Measurements from ENCODE around the gene NCKAP1. TPM values are rescaled to one million over a fixed set of nuclear protein-coding genes. Genes with fewer than 3 reads are reported as not detected.
A peak's percentile ranks its signal among the peaks of the same experiment; 100 is the strongest.

The NCKAP1 gene
- total and polyA plus RNA-seq, 10 of the 15 experiments (the other 5 are each of a cell fraction or from before 2014, with no cell fraction given), result 0.11 to 1.5 (median 0.52) TPM

GRCh38 chr2:182973441-182974352 is 64.6 kb downstream of the NCKAP1 start:
- no peak overlapping the region for H2AFZ ChIP-seq (ENCODE audit: control insufficient read depth, low read depth, low read length)
- ChIA-PET POLR2A (interaction anchor here (0.7 kb wide), 1 partner anchor 15 kb away, joined by 4 read pairs; no protein-coding TSS in a partner anchor), RAD21 (ENCODE audit: unreplicated experiment) (no interaction called here), SMC1A (ENCODE audit: uncharacterized antibody, unreplicated experiment) (interaction anchor here (2.1 kb wide), 1 partner anchor 307 kb away, joined by 7 read pairs; no protein-coding TSS in a partner anchor), CTCF (interaction anchor here (1.1 to 1.5 kb wide), 2 partner anchors 23 to 733 kb away, joined by 3 to 6 read pairs; no protein-coding TSS in a partner anchor)
- H3K4me3 ChIP-seq, result no peak overlapping the region
- H3K9me3 ChIP-seq (replicated peaks; ENCODE audit: control insufficient read depth, insufficient read depth, low read length), result no peaks in the 10 kb centered on the region; the same call in 2 of the 3 replicates
- 0% methylated on average over 1 of the region's 1 CpG for WGBS (ENCODE audit: insufficient coverage, insufficient replicate concordance, low lambda C conversion rate, missing lambda C conversion rate)
- no peaks in the 10 kb centered on the region for H3K4me1 ChIP-seq (ENCODE audit: control insufficient read depth, insufficient read depth, low read length)
- no peak for TF ChIP-seq ZNF592 (IDR thresholded peaks at IDR 0.05)
- TF ChIP-seq ZNF687 (IDR thresholded peaks at IDR 0.05), result no peak
- TF ChIP-seq ZBTB40 (IDR thresholded peaks at IDR 0.05; ENCODE audit: borderline replicate concordance), result no peak
- TF ChIP-seq RUNX3 (IDR thresholded peaks at IDR 0.05; ENCODE audit: low read length), result 0 out of 2 replicates have a peak, but pooled peaks have one; percentile 8
- no peak for TF ChIP-seq ZSCAN29 (IDR thresholded peaks at IDR 0.05)
- no peak for TF ChIP-seq FOS (IDR thresholded peaks at IDR 0.05; ENCODE audit: borderline replicate concordance, extremely low read depth, insufficient read length)
- H3K4me2 ChIP-seq (ENCODE audit: control insufficient read depth, insufficient read depth), result no peak overlapping the region
- H3K36me3 ChIP-seq (ENCODE audit: control insufficient read depth in 2 of 2, insufficient read depth in 2 of 2, low read length in 1 of 2), result no peaks in the 10 kb centered on the region
- FAIRE-seq (peak; percentile 7), DNase-seq (ENCODE audit: low read depth, low spot score) (no peak), ATAC-seq (peak; percentile 60)
- no peak overlapping the region for H3K27ac ChIP-seq (ENCODE audit: control insufficient read depth, insufficient read depth)
- no TSS peak for BruUV-seq (replicated peaks)
- no peaks in the 10 kb centered on the region for H3K79me2 ChIP-seq (ENCODE audit: control insufficient read depth, insufficient read depth, low read length)
- in situ Hi-C loops (cut with MboI) (no loop called here), intact Hi-C loops (cut with micrococcal nuclease; ENCODE audit: unreplicated experiment) (no loop called here)
- H3K27me3 ChIP-seq (replicated peaks in 1 of 2; ENCODE audit: control insufficient read depth in 2 of 2, insufficient read depth in 2 of 2, low read length in 1 of 2), result no peaks in the 10 kb centered on the region
- H3K9ac ChIP-seq (ENCODE audit: control insufficient read depth, insufficient read depth, low read length), result no peak overlapping the region
- H4K20me1 ChIP-seq (ENCODE audit: control insufficient read depth, insufficient read depth), result no peaks in the 10 kb centered on the region
